Left kidney (tissue), 8 donors: Measurements from ENCODE around the gene ZNF581. TPM values are rescaled to one million over a fixed set of nuclear protein-coding genes. Genes with fewer than 3 reads are reported as not detected.

ENCODE experiments used
- DNase-seq: peaks from one replicate; pipeline ENCODE4 v3.0.0-alpha.2; 2013
- long read RNA-seq, 8 donors: transcript quantifications; one replicate each; lab custom pipeline, GENCODE V29; 2026
- polyA plus RNA-seq: library from polyadenylated mRNA; unstranded; fragments of 120-200 nt; gene quantifications from one replicate; pipeline ENCODE4 v1.2.1, GENCODE V29; 2013; ENCODE audit not compliant: insufficient read length

Gene ZNF581, protein sequence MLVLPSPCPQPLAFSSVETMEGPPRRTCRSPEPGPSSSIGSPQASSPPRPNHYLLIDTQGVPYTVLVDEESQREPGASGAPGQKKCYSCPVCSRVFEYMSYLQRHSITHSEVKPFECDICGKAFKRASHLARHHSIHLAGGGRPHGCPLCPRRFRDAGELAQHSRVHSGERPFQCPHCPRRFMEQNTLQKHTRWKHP
- 20.7 TPM for polyA plus RNA-seq
- long read RNA-seq, donor 1, transcript ZNF581-201 (2 exons, 1,298 nt): major isoform, 27 of 28 reads
- long read RNA-seq, donor 1, partial matches to known transcripts: 0 of 28 reads
- long read RNA-seq, donor 1, other reads (novel, unspliced or antisense): 0 of 28 reads
- long read RNA-seq, donor 2, transcript ZNF581-201 (2 exons, 1,298 nt): major isoform, 11 of 12 reads
- long read RNA-seq, donor 2, partial matches to known transcripts: 0 of 12 reads
- long read RNA-seq, donor 2, other reads (novel, unspliced or antisense): 0 of 12 reads
- long read RNA-seq, donor 3, transcript ZNF581-201 (2 exons, 1,298 nt): major isoform, 14 of 16 reads
- long read RNA-seq, donor 3, partial matches to known transcripts: 0 of 16 reads
- long read RNA-seq, donor 3, other reads (novel, unspliced or antisense): 0 of 16 reads
- long read RNA-seq, donor 4, partial matches to known transcripts: 0 of 2 reads
- long read RNA-seq, donor 4, other reads (novel, unspliced or antisense): 0 of 2 reads
- long read RNA-seq, donor 5, transcript ZNF581-201 (2 exons, 1,298 nt): major isoform, 23 of 24 reads
- long read RNA-seq, donor 5, partial matches to known transcripts: 0 of 24 reads
- long read RNA-seq, donor 5, other reads (novel, unspliced or antisense): 0 of 24 reads
- long read RNA-seq, donor 6, transcript ZNF581-201 (2 exons, 1,298 nt): major isoform, 22 of 23 reads
- long read RNA-seq, donor 6, partial matches to known transcripts: 0 of 23 reads
- long read RNA-seq, donor 6, other reads (novel, unspliced or antisense): 0 of 23 reads
- long read RNA-seq, donor 7, transcript ZNF581-201 (2 exons, 1,298 nt): major isoform, 19 of 19 reads
- long read RNA-seq, donor 7, partial matches to known transcripts: 0 of 19 reads
- long read RNA-seq, donor 7, other reads (novel, unspliced or antisense): 0 of 19 reads
- long read RNA-seq, donor 8, transcript ZNF581-201 (2 exons, 1,298 nt): major isoform, 6 of 6 reads
- long read RNA-seq, donor 8, partial matches to known transcripts: 0 of 6 reads
- long read RNA-seq, donor 8, other reads (novel, unspliced or antisense): 0 of 6 reads

DNA sequence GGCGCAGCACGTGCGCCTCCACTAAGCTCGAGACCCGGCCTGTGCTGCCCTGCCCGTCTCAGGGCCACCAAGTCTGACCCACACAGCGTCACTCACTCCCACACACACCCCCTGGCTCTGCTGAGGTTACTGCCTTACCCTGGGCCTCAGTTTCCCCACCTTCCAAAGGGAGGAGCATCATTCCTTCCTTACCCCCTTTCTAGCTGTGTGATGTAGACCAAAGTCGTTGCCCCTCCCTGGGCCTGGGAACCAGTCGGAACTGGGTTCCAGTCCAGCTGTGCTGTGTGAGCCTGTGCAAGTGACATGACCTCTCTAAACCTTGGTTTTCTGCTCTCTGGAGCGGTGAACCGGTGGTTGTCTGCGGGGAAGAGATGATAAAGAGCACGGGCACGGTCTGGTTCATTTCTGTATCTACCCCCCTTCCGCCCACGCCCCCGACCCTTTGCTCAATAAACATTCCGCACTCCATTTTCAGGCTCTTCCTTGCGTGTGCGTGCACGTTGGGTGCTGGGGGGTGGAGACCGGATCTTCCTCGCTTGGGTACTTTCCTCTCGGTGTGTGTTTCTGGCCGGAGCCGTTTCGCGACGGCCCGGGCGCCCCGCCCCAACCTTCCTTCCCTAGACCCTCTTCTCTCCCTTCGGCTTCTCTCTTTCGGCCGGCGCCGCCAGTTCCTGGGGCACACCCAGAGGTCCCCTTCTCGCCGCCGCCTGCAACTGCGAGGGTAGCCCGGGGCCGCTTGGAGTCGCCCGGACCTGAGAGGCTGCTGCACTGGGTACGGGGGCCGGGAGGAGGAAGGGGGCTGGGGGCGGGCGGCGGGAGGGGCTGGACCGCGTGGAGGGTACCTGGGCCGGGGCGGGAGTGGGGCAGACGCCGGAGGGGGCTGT lies at the start of gene ZNF581:
Gene ZNF581 (plus strand): TSS at position 647 of the 884 bp plus-strand sequence. CDS start 923 bp downstream, outside the sequence.
- DNase-seq: no peak

DNA sequence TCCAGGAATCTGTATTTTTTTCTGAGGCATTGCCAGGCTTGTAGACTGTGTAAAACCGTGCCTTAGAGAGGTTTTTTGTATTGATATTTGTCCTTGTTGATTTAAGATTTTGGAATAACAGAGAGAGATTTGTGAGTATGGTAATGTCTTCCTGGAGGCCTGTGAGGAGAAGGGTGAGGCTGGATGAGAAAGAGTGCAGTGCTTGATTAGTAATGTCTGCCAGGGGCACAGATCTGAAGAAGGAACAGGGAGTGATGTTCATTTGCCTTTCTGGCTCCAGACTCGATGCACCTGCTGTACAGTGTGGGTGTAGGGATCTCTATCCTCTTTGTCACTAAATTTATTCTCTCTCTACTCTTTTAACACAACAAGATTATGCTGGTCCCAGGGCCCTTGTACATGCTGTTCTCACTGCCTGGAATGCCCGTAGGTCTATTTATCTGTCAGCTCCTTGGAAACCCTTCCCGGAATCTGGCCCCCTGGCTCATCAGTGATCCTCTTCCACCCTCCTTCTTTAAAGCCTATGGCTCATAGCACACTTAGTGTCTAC lies 48.4 kb upstream of the ZNF581 start:
- no peak for DNase-seq

DNA sequence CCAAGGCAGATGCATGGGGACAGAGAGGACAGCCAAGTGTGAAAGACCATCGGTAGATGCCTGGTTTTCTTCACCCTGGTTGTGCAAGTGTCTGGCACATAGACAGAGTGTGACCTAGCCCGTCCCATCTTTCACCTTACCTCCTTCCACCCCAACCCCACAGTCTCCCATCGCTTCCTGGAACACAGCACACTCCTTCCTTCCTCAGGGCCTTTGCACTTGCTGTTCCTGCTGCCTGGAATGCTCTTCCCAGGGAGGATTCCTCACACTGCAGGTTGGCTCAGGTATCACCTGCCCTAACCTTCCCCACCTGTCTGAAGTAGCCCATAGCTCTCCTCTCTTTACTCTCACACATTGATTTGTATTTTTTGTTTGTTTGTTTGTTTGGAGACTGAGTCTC lies 47.1 kb upstream of the ZNF581 start:
- no peak for DNase-seq

DNA sequence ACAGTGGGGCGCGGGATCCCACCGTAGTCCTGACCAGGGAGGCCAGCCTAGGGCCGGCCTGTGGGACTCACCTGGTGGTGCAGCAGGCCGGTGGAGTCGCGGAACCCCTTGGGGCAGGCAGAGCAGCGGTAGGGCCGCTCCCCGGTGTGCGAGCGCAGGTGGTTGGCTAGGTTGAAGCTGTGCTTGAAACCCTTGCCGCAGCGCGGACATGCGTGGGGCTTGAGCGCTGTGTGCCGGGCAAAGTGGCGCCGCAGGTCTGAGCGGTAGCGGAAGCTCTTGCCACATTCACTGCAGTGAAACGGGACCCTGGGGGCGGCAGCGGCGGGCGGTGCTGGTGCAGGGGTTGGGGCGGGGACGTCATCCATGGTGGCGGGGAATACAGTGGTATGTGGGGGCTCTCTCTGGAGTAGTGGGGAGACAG lies 45.9 kb upstream of the ZNF581 start:
- DNase-seq: no peak

DNA sequence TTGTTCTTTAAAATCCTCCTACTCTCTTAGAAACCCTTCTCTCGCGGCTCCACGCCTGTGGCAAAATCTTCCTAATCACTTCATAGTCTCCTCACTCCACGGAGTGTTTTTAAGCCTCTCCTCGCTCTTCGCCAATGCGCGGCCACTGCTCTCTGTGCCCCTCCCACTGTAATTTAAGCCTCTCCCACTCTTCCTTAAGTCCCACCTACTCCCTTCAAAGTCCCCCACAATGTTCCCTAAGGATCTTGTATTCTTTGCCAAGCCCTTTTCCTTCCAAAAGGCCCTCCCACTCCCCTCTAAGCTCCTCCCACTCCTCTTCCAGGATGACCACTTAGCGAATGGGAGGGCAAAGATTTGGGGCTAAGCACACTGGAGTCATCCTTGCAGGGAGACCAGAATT lies 45.4 kb upstream of the ZNF581 start:
- no peak for DNase-seq

DNA sequence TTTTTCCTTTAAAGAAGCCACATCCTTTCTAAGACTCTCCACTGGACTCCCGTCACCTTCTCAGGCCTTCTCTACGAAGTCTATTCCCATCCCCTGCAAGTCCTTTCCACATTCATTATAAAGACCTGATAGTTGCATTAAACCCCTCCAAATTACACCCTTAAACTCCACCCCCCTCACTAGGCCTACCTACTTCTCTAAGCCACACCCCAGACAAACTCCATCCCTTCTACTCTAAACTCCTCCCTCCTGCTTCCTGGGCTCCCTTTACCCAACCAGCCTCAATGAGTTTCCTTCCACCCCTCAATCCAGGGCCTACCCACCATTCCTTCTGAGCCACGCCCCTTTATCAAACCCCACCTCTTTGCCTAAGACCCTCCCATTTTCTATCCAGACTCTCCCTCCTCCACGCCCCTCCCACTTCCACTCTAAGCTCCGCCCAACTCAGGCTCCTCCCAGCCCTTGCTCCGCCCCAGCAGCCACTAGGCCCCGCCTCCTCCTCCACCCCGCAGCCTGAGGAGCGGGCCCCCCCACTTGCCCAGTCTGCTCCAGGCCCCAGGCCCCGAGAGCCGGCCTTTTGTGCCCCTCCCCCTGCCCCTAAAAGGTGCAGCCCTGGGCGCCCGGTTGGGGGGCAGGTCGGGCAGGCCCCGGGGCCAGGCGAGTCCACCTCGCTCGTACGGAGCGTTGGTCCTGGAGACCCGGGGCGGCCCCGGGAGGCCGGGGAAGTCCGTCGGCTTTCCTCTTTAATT lies 44.6 kb upstream of the ZNF581 start:
- DNase-seq: peak; percentile 83

DNA sequence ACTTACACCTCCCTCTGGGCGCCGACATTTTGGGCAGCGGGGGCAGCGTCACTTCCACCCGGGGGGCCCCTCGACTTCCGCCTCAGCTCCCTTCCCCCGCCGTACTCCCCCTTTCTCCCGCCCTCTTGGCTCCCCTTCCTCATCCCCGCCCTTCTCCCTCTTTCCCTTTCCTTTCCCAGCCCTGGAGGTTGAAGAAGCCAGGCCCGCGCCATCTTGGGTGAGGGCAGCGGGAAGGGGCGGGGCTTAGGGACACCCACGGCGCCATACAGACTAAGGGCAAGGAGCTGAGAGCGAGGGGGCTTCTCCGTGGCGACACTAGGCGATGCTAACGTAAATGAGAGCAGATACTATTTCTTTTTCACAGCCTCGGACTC lies 44.0 kb upstream of the ZNF581 start, which contains the start of gene FIZ1:
Gene FIZ1 (minus strand): TSS at position 50 of the 374 bp plus-strand sequence. CDS start 1,652 bp downstream, outside the sequence.
- peak; percentile 100 for DNase-seq

DNA sequence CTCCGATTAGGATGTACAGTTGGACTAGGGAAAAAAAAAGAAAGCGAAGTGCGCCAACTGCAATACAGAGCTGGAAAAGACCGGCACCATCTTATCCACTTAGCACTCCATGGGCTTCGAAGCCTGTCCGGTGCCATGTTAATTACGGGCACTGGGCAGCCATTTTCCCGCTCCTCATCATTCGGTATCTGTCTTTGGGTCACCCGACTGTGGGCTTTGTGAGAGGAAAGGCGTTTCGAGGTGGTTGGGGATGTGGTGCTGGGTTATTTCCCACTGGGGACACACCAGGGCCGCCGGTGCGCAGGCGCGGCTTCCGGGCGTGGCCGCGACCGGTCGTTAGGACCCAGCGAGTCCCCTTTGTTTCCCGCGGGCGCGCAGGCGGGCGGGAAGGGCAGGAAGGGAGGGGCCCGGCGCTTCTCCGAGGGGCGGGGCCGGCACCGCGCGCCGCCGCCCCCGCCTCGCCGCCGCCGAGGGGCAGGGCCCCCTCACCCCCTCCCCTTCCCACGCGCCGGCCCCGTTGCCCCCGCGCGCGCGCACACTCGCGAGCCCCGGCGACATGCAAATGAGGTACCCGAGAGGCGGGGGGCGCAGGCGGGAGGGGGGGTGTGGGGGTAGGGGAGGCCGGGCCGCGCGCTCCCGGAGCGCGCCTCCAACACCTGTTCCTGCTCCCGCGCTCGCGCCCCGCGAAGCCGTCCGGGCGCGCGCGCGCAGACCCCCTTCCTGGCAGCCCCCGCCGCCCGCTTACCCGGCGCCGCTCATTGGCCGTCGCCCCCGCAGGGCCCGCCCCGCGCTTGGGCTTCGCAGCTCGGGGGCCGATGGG lies 43.4 kb upstream of the ZNF581 start, which contains the start of gene ZNF524:
Gene ZNF524 (plus strand): TSS at position 447 of the 820 bp plus-strand sequence. CDS start 1,825 bp downstream, outside the sequence.
- DNase-seq: peak; percentile 94

DNA sequence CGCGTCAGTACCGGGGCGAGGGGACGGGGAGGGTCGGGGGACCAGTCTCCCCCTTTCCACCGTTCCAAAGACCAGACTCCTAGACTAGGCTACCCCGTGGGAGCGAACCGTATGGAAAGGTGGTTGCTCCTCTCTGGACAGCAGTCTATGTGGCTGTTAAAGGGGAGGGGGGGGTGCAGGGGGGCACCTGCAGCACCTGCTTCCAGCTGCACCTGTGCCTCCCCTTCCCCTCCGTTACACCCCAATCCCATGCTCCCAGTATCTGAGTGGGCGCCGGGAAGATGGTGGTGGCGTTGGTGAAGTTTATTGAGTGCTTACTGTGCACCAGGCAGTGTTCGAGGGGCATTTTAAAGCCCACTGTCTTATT lies 42.8 kb upstream of the ZNF581 start:
- no peak for DNase-seq

DNA sequence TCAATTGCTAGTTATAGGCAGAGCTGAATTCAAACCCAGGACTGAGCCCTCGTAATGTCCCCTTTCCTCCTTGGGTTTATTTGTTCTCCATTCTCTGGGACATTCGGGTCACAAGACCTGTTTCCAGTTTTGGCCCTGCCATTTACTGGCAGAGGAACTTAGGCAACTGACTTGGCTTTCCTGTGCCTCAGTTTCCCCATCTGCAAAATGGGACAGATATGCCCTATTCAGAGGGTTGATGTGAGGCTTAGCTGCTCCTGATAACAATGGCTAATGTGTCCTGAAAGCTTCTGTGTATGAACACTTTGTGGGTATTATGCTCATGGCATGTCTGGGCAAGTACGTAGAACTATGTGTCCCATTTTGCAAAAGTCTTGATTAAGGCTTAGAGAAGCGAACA lies 42.4 kb upstream of the ZNF581 start:
- DNase-seq: no peak

DNA sequence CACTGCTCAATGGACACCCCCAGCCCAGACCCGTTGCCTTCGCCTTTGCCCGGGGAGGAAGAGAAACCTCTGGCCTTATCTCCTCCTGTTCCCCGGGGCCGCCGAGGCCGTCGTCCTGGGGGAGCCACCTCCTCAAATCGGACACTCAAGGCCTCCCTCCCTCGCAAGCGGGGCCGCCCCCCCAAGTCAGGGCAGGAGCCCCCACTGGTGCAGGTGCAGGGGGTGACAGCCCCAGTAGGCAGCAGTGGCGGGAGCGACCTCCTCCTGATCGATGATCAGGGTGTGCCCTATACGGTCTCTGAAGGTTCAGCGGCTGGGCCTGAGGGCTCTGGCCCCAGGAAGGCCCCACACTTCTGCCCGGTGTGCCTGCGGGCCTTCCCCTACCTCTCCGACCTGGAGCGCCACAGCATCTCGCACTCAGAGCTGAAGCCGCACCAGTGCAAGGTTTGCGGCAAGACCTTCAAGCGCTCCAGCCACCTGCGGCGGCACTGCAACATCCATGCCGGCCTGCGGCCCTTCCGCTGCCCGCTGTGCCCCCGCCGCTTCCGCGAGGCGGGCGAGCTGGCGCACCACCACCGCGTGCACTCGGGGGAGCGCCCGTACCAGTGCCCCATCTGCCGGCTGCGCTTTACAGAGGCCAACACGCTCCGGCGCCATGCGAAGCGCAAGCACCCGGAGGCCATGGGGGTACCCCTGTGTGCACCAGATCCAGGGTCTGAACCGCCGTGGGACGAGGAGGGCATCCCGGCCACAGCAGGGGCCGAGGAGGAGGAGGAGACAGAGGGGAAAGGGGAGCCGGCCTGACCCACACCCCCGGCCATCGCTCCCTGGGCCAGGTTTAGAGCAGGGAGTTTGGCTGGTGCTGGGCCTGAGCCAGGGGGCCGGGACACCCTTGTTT lies 41.1 kb upstream of the ZNF581 start:
- DNase-seq: no peak

DNA sequence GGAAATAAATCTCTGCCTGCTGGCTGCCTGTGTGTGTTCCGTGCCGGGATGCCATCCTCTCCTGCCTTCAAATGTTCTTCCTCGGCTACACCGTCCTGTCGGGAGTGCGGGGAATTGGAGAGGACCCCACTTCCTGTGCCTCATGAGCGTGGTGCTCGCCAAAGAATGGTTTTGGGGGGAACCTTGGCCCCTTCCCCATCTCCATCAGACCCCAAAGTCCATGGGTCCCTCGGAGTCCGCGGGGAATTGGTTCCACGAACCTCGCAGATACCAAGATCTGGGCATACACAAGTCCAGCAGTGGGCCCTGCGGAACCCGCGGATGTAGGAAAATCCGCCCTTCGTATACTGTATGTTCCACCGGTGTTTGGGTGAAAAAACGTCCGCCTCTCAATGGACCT lies 40.3 kb upstream of the ZNF581 start:
- DNase-seq: no peak

DNA sequence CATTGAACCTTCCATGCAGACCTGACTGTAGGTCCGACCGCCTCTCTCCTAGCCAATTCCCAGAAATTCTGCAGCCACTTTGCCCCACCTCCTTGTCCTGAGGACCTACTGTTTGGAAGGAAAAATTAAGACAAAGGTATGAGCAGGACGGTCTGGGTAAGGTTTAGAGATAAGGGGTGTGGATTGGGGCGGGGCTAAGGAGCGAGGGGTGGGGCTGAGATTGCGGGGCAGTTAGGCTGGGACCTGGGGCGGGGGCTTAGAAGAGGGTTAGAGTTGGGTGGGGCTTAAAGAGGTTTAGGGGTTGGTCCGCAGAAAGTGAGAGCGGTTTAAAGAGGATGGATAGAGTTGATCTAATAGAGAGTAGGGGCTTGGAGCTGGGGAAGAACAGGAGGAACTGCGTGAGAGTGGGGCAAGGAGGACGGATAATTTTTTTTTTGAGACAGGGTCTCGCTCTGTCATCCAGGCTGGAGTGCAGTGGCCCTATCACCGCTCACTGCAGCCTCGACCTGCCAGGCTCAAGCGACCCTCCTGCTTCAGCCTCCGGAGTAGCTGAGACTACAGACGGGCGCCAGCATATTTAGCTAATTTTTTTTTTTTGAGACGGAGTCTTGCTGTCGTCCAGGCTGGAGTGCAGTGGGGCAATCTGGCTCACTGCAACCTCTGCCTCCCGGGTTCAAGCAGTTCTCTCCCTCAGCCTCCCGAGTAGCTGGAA lies 39.7 kb upstream of the ZNF581 start:
- no peak for DNase-seq

DNA sequence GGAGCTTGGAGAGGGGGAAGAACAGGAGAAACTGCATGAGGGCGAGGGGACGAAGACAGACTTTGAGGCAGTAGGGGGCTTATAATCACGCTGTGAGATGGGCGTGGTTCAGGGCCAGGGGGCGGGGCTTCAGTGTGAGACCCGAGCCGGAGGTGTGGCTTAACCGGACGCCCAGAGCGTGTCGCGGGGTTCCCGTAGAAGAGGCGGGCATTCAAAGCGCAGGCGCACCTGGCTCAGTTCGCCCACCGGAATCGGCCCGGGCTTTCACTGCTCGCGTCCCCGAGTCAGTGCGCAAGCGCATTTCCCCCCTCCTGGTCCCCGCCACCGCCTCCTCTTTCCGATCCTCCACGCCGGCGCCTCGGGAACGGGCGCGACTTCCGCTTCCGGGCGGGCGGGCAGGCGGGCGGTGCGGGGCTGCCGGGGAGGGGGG lies 38.2 kb upstream of the ZNF581 start:
- peak; percentile 97 for DNase-seq

DNA sequence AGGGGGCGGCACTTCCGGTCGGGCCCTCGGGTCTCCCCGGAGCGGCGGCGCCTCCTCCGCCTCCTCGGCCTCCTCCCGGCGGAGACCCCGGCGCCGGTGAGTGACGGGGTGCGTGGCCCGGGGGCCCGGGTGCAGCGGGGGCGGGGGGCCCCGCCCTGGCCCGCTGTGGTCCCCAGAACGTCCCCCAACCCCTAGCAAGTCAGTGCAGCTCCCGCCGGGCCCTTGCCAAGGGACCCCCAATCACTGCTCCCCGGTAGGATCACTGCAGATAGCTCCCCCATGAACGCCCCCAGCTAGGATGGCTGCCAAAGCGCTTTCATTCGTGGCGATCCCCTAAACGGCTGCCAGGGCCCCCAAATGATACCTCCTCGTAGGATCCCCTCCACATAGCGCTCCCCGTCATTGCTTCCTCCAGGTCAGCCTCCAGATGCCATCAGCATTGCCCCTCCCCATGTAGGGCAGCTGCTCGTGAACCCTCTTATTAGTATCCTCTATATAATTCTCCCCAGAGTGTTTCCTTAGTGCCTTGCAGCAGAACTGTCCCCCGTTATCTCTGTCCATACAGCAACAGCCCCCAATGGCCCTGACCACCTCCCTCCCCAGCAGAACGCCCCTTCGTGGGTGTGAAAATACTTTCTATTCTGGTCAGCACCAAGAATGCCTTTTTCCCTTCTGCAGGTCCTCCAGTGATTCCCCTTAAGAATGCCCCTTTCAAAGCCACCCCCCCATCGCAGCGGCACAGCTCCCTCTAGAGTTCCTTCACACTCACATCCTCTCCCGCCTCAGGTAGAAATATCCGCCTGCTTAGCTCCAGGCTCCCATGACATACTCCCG lies 37.6 kb upstream of the ZNF581 start, which contains the start of gene ZNF865:
Gene ZNF865 (plus strand): TSS at position 11 of the 834 bp plus-strand sequence. CDS start 7,972 bp downstream, outside the sequence.
- peak; percentile 86 for DNase-seq

DNA sequence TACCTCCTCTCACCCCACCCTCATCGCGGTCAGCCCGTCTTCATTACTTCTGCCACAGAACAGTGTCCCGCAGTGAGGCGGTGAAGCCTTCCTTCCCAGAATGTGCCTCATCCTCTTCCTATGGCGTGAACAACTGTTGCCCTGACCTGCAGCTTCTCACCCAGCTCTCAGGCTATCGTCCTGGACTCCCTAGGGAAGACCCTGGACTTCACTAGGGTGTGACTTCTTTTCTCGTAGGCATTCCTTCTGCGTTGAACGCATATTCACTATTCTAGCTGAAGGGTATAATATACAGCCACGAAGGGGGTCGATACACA lies 37.0 kb upstream of the ZNF581 start:
- DNase-seq: no peak
